ENCODE measurements around the gene CASQ1.
A peak's percentile ranks its signal among the peaks of the same experiment; 100 is the strongest.

CASQ1 gene

DNA sequence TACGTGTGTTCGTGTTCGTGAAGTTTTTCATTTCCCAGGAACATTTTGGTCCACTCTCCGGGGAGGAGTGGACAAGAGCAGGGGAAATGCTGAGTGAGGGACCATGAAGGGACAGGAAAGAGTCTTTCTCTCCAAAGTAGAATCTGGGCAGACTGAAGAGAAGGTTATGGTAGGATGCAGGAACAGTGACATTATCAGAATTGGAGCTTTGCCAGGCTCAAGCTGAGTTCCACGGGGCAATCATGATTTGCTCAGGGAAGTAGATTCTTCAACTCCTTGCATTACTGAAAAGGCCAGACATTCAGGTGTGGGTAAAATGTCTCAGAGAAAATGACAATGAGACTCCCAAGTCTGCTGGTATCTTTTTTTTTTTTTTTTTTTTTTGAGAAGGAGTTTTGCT, 22.4 kb upstream of the CASQ1 start:
- no peak for DNase-seq (ENCODE audit: low read depth in 4 of 4, low spot score in 1 of 4)

DNA sequence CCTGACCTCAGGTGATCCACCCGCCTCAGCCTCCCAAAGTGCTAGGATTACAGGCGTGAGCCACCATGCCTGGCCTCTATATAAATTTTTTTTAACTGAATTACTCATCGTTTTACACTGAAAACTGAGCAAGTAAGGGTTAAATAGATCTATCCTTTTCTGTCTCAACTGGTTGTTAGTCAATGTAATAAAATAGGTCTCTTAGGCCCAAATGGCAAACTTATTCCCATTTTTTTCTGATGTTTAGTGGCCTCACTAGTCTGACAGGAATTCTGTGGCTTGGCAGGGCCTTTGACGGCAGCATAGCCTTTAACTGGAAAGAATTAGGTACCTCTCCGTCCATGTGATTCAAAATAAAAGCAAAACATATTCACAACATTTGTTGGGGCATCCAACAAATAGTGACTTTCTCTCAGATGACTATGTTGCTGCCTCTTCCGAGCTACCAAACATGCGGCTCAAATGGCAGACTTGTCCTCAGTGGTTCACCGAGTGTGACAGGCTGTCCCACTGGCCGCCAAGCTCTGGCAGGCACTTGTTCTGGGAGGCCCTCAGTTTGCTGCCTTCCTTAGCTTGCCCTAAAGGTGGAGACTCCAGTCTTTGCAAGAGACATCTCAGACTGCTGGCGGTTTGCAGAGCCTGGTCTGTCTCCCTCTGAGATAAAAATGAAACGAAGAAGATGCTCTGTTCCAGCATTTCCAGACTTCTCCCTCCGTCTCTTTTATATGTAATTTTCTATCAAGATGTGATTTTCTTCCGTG, 21.6 kb upstream of the CASQ1 start:
- no peak for DNase-seq (ENCODE audit: low read depth in 4 of 4, low spot score in 1 of 4)

DNA sequence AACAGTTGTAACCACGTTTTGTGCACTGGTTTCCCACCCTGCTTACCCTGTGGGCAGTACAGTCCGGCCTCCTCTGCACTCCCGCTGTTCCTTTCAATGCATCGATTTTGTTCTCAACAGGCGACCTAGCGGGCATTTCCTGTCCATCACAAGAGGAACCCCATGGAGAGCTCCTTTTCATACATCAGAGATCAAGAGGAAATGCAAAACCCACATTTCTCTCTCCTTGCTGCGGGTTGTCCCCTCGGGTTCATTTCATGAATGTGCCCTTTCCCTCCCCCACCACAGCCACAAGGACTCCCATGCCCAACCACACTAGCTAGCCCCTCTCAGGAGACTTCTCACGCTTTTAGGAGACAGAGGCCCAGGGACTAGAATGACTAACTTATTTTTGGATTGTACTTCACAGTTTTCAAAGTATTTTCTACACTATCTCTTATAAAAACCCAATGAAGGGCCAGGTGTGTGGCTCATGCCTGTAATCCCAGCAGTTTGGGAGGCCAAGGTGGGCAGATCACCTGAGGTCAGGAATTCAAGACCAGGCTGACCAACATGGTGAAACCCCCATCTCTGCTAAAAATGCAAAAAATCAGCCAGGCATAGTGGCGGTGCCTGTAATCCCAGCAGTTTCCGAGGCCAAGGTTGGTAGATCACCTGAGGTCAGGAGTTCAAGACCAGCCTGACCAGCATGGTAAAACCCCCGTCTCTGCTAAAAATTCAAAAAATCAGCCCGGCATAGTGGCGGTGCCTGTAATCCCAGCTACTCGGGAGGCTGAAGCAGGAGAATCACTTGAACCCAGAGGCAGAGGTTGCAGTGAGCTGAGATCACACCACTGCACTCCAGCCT, 20.6 kb upstream of the CASQ1 start:
- DNase-seq (ENCODE audit: low read depth in 4 of 4, low spot score in 1 of 4) = no peak

DNA sequence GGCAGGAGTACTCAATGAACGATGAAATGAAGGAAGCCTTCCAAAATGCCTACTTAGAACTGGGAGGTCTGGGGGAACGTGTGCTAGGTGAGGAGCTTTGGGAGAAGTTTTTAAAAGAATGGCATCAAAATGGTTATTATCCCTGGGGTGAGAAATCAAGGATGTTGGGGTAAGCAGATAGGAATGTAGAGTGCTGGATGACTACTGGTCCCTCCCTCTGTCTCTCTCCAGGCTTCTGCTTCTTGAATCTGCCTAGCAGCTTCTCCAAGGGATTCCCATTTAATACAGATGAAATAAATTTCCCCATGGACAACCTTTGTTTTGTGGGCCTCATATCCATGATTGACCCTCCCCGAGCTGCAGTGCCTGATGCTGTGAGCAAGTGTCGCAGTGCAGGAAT, 19.0 kb upstream of the CASQ1 start:
- DNase-seq (ENCODE audit: low read depth in 4 of 4, low spot score in 1 of 4) = no peak

DNA sequence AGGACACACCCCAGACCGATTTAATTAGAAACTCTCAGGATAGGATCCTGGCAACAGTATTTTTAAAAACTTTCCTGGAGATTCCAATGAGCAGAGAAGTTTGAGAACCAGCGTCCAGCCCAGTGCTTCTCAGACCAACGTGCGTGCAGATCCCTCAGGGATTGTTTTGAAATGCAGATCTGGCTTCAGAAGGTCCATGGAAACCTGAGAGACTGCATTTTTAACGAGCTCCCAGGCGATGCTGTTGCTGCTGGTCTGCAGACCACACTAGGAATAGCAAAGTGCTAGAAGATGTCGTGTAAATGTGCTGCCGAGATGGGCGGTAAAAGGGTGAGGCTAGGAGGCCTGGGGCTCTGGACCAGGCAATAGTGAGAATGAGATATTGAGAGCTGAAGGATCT, 18.4 kb upstream of the CASQ1 start:
- no peak for DNase-seq (ENCODE audit: low read depth in 4 of 4, low spot score in 1 of 4)

DNA sequence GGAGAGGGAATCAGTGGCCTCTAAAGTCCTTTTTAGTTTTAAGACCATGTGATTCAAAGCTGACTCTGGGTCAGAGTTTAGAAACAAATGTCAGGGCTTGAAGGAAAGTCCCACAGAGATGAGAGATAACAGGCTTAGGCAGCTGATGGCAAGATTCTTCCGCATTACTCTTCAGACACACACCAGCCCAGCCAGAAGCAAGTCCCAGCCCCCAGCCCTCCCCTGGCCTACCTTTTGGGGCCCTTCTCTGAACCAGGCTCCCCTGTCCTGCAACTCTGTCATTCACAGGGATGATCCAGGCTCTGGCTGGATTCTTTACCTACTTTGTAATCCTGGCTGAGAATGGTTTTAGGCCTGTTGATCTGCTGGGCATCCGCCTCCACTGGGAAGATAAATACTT, 13.1 kb upstream of the CASQ1 start:
- no peak for DNase-seq (ENCODE audit: low read depth in 4 of 4, low spot score in 1 of 4)

DNA sequence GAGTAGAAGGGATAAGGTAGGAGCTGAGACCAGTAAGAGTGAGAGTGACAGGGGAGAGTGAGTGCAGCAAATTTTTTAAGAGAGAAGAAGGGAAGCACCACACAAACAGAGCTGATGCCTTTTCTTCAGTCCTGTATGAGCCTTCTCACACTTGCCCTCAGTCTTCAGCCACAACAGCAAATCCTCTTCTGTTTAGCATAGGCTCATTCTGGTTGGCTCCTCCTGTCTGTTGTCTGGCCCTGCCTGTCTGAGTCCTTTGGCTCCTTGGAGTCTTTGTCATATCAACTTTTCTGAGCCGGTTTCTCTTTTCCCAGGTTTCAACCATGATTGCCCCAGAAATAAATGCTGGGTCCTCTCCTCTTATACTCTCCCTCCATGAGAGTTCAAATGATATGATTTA, 12.7 kb upstream of the CASQ1 start:
- DNase-seq (ENCODE audit: low read depth in 4 of 4, low spot score in 1 of 4) = no peak

DNA sequence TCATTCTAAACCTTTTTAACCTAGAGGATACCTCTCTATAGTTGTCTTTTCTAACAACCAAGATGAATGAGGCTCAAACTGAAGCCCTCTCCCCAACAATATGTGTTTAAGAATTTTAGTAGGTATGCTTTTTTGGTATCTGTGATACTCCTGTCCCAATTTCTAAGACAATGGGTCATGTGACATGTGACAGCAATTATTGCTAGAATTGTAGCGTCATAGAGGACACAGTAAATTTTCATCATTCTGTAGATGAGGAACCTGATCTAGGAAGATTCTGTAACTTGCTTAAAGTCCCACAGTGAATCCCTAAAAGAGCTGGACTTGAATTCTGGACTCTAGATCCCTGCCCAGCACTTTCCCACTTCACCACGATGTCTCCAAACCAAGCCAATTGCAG, 11.6 kb upstream of the CASQ1 start:
- no peak for DNase-seq (ENCODE audit: low read depth in 4 of 4, low spot score in 1 of 4)

DNA sequence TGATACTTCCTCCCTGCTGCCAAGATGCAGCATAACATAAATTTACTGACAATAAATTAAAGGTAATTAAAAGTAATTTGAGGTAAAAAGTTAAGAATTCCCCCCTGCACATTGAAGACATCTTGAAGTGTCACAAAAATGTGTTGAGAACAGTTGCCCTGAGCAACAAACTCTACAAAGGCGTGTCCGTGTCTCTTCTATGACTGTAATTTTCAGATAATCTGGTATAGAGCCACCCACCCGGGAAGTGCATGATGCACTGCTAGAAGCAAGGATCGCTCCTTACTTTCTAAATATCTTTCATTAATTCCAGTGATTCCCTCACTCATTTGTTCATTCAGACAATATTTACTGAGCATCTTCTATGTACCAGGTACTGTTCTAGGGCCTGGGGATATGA, 11.0 kb upstream of the CASQ1 start:
- no peak for DNase-seq (ENCODE audit: low read depth in 4 of 4, low spot score in 1 of 4)

DNA sequence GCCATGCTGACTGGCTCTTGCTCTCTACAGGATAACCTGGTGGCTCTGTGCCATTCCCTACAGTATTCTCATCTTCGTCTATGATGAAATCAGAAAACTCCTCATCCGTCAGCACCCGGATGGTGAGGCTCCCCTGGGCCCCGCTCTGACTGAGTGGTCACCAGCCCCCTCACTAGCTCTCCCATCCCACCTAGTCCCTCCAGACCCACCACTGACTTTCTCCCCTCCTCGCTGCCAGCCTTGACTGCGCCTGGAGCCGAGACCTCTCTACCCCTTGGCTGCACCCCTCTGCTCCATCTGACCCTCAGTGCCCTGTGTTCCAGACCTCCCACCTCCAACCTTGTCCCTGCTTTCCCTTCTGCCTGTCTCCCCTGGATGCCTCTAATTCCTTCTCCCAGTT, 4.1 kb upstream of the CASQ1 start:
- DNase-seq (ENCODE audit: low read depth in 4 of 4, low spot score in 1 of 4) = no peak

DNA sequence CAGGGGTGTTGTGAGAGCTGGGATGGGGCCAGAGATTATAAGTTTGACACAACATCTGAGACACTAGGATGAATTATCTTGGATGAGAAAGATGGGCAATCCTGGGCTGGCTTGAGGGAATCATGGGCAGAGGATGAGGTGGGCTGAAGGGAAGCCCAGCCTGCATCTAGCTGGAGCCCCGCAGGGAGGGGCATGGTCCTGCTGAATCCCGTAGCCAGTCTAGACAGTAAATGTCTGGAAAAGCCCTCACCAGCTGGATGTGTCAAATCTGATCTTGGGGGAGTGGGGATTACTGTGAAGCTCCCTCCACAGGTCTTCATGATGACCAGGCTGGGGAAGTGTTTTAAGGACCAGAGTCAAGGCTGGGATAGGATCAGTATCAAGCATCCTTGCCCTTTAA, 3.6 kb upstream of the CASQ1 start:
- no peak for DNase-seq (ENCODE audit: low read depth in 4 of 4, low spot score in 1 of 4)

DNA sequence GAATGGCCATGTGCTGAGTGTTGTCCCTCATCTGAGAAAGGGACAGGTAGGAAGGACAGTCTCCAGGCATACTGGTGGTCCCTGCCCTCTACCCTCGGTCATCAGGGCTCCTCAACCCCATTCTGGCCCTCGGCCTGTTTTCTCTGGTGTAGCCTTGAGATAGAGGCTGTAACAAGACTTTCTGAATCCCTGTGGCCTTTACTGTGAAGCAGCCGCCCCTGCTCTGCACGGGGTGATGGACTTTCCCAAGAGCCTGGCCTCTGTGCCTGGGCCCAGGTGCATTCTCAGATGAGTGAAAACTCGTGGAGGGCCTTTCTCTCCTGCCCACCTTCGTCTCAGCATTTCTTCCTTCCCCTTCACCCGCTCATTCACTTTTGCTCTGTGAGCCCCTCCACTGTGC, 3.0 kb upstream of the CASQ1 start:
- no peak for DNase-seq (ENCODE audit: low read depth in 4 of 4, low spot score in 1 of 4)

DNA sequence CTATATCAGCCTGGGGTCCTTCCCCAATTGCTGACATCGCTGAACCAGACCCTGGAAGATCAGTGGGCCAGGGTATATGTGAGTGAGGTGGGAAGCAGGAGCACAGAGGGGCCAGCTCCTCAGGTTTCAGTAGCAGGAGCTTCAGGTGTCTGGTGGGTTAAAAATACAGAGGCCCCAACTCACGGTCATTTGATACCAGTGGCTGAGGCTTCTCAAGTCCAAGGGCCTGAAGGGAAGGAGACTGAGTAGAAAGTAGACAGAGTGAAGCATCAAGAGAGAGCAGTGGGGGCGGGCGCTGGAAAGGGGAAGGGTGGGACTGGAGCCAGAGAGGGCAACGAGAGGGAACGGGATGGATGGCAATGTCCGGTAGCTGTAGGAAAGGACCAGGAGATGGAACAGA, 2.0 kb upstream of the CASQ1 start:
- no peak for DNase-seq (ENCODE audit: low read depth in 4 of 4, low spot score in 1 of 4)

DNA sequence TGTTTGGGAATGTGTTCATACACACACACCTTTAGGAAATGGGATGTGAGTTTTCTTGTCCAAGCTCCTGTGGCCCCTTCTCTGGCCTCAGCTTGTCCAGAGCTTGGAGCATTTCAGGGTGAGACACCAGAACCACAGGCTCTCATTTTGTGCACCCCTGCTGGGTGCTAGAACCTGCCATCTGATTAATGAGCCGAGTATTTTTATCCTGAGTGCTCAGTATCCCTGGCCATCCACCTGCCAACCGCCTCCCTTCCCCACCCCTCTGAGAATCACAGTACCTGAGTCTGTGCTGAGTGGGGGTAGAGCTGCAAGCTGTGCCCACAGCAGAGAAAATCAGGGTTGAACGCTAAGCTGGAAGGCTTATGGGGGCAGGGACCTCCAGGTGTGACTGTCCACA, 1.4 kb downstream of the CASQ1 start:
- no peak for DNase-seq (ENCODE audit: low read depth in 4 of 4, low spot score in 1 of 4)

DNA sequence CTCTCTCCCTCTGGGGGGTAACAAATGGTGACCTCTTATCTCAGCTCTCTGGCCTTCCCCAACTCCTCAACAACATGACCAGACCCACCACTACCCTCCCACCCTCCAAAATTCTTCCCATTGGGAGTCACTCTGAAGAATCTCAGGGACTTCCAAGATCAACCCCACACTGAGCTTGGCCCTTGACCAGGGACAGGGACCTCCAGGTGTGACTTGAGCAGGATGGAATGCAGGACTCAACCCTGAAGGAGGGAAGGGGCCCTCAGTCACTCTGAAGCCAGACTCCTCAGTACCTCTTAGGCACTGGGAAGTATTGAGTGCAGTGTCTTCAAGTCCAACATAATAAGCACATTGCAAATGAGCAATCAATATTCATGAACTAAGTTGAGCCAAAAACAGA, 1.9 kb downstream of the CASQ1 start:
- no peak for DNase-seq (ENCODE audit: low read depth in 4 of 4, low spot score in 1 of 4)

DNA sequence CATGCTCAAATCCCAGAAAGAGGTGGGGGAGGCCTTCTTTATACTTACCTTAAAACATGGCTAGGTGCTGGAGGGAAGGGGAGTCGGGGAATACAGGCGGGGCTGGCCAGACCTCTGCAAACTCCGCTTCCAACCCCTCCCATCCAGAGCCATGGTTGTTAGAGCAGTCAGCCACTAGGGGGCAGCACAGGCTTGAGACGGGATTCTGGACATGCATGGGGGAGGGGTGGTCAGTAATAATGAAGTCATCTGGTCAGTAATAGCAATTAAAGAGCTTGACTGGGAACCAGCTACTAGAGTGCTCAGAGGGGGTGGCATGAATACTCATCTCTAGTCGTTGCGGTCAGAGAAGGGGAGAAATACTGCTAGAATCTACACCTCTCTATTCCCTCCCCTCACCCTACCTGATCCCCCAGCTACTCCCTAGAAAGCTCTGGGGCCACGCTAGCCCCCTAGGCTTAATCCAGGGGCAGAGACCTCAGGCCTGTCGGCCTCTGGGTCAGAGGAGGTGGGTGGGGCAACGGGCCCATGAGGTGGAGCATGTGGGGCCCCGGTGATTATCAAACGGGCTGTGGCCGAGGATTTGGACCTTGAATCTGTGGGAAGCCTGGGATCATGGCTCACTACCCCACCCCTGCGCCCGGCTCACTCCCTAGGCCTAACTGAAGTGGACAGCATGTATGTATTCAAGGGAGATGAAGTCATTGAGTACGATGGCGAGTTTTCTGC, 2.9 kb downstream of the CASQ1 start:
- peak; percentile 72 to 90 (median 80) for DNase-seq (ENCODE audit: low read depth in 4 of 4, low spot score in 1 of 4)

DNA sequence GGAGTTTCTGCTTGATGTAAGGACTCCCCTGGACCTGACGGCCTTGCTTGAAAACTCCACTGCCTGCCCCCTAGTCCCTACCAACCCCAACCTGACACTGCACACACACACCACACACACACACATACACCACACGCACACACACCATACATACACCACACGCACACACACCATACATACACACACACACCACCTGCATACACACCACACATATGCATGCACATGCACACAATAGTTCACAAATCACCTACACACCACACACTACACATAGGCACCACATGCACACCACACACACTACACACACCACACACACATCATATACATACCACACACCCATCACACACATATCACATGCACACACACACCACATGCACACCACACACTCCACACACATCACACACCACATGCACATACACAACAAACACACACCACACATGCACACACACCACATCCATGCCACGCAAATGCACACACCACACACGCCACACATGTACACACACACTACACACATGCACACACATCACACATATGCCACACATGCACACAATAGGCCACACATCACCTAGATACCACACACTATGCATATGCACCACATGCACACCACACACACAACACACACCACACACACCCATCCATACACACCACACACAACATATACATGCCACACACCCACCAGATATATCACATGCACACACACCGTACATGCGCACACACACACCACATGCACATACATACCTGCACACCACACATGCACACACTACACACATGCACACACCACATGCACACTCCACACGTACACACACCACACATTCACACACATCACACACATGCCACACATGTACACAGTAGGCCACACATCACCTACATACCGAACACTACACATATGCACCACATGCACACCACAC, 3.7 kb downstream of the CASQ1 start:
- DNase-seq (ENCODE audit: low read depth in 4 of 4, low spot score in 1 of 4) = no peak

DNA sequence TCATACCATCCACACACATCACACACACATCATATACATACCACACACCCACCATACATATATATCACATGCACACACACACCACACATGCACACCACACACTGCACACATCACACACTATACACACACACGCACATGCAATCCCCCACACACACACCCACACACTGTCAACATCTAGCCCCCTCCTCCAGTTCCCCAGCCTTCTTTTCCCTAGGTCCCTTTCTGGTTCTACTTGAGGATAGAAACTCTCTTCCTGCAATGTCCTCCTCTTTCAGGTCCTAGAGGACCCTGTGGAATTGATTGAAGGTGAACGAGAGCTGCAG, 4.3 kb downstream of the CASQ1 start:
- DNase-seq (ENCODE audit: low read depth in 4 of 4, low spot score in 1 of 4) = no peak

DNA sequence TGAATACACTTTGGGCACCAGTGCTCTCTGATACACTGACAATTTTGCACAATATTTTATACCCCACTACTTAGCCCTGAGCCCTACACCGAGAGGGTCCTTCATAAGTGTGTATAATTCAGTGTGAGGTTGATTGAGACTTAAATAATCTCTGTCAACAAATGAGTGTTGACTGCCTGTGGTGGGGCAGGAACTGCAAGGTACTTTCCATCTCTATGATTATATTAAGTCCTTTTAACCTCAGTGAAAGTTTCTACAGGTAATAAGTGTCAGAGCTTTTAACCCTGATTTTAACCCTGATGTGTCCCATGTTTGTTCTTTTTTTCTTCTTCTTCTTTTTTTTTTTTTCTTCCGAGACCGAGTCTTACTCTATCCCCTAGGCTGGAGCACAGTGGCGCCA, 5.8 kb downstream of the CASQ1 start:
- DNase-seq (ENCODE audit: low read depth in 4 of 4, low spot score in 1 of 4) = no peak

DNA sequence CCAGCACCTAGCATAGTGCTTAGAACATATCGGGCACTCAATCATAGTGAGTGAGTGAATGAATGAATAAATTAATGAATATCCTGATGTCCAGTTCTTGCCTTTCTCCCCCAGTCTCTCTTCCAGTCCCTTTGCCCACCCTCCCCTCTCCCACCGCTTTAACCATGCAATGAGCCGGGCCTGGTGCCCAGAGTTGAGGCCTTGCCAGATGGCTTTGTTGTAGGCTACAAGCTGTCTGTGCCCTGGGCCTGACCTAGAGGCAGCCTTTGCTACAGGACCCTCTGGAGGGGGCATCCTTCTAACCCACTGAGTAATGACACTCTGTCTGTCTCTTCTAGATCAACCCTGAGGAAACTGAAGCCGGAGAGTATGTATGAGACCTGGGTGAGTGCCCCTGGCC, 6.9 kb downstream of the CASQ1 start:
- DNase-seq (ENCODE audit: low read depth in 4 of 4, low spot score in 1 of 4) = no peak

DNA sequence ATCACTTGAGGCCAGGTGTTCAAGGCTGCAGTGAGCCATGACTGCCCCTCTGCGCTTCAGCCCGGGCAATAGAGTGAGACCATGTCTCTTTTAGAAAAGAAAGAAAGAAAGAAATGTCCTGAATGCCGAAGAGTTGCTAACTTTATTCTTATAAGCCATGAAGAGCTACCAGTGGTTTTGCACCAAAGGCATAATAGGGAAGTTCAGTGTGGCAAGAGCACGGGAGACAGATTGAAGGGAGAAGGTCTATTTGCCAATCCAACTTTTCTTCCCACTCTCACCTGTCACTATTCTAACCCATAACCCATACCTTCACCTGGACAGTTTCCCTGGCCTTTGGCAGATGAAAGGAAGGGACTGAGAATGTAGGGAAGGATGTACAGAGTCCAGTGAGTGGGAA, 10.4 kb downstream of the CASQ1 start:
- DNase-seq (ENCODE audit: low read depth in 4 of 4, low spot score in 1 of 4) = no peak

Data from stimulated activated CD4-positive, alpha-beta T cell treated with anti-CD3 and anti-CD28 coated beads, Interleukin-1b, Interleukin-23, amount 100 ng/mL, for 24 hours (primary cell).